ENCODE data around the gene SLC24A3.
"Not testable (repeated sequence)": the region's sequence is repeated elsewhere in the genome, so short reads cannot be mapped to it uniquely, and the experiment has no call there.

DNA sequence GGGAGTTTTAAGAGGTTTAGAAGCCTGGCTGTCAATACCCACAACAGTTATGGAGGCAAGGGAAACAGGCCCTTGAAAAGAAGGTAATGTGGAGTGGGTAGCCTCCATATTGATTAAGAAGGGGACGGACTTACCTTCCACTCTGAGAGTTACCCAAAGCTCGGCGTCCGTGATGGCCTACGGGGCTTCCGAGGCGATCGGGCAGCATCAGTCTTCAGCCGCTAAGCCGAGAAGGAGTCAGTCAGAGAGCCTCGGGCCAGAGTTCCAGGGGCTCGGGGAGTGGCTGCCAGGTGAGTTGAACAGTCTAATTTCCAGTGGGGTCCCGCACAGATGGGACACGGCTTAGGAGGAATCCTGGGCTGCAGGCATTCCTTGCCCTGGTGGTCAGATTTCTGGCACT, 541.8 kb downstream of the SLC24A3 start:
- TF ChIP-seq POLR2AphosphoS5, CTCF (IDR thresholded peaks at IDR 0.05): not testable (repeated sequence)

Data from upper lobe of left lung (tissue), 4 donors.